Inflammatory macrophage treated with lipopolysaccharide for 1 hour (primary cell): ENCODE results near the gene IGF2BP3.
"Not testable (repeated sequence)": the region's sequence is repeated elsewhere in the genome, so short reads cannot be mapped to it uniquely, and the experiment has no call there.

Experiments used
- DNase-seq, 2 donors: peaks; one replicate each; pipeline ENCODE4 v3.0.0-alpha.2; 2020 to 2022

IGF2BP3 gene

GRCh38 chr7:23419160-23419559, 51.1 kb downstream of the IGF2BP3 start:
- DNase-seq: no peak

DNA sequence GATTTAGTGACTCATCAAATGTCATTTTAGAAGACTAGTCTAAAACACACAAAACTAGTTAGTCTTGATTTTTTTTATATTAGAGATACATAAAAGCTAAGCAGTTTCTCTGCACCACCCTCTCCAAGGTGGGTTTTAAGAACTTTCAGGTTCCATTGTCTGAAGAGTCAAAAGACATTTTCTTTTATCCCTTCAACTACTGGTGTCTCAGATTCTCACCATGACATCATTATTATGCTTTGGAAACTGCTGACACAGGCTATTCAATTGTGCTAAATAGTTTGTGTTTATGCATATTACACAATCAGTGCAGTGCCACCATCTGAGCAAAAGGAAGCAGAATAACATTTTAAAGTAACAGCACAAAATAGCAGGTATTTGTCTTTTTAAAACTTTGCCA, 52.2 kb downstream of the IGF2BP3 start:
- peak; percentile 25 to 31 for DNase-seq

DNA sequence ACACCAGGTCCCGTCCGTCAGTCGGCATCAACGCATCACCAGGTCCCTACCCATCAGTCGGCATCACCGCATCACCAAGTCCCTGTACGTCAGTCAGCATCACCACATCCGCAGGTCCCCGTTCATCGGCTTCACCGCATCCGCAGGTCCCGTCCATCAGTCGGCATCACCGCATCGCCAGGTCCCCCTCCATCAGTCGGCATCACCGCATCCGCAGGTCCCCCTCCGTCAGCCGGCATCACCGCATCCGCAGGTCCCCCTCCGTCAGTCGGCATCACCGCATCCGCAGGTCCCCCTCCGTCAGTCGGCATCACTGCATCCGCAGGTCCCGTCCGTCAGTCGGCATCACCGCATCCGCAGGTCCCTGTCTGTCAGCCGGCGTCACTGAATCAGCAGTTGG, 55.1 kb downstream of the IGF2BP3 start:
- no peak for DNase-seq

DNA sequence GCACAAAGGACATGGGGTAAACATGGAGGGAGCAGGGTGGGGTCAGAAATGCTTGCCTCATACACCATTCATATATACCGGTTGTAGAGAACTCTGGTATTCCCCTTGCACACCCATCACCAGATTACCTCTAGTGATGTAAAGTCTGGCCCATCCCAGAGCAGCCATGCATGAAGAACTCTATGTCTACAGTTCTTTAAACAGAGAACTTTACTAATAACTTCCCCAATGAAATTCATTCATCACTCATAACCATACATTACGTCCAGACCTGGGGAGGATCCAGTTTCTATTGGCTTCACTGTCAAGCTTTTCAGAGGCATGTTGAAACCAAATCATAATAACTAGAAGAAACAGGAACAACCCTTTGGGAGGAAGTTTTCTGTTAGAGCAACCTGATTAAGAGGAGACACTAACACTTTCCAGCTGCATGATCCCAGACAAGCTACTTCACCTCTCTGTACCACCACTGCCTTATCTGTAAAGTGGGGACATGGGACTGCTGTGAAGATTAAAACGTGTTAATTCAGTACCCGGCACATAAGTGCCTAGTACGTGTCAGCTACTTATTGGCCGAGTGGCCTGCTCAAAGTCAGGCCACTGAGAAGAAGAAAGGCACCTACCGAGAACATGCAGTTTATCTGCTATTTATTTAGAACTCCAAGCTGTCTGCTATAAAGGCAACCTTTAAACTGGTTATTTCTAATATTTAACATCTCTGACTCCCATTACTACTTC, 59.7 kb downstream of the IGF2BP3 start:
- peak; percentile 27 to 33 for DNase-seq

DNA sequence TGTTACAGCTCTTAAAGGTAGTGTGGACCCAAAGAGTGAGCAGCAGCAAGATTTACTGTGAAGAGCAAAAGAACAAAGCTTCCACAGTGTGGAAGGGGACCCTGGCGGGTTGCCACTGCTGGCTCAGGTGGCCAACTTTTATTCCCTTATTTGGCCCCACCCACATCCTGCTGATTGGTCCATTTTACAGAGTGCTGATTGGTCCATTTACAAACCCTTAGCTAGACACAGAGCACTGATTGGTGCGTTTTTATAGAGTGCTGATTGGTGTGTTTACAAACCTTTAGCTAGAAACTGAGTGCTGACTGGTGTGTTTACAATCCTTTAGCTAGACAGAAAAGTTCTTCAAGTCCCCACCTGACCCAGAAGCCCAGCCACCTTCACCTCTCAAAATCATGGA, 63.7 kb downstream of the IGF2BP3 start:
- not testable (repeated sequence) for DNase-seq

DNA sequence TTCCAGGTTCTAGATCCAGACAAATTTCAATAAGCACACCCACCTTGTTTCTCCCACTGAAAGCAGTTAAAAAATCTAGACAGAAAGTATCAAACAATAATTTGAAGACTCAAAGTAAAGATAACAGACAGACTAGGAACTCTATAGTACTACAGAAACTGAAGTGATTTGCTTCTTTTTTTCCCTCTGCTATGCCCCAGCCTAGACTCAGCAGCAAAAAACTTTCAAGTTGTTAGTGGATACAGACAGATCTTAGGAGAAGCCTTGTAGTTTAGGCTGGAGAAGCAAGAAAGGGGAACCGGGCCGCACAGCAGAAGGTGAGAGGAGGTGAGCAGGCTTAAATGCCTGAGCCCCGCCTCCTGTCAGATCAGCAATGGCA, 65.1 kb downstream of the IGF2BP3 start:
- DNase-seq: no peak

GRCh38 chr7:23404546-23405239, 65.6 kb downstream of the IGF2BP3 start:
- no peak for DNase-seq

DNA sequence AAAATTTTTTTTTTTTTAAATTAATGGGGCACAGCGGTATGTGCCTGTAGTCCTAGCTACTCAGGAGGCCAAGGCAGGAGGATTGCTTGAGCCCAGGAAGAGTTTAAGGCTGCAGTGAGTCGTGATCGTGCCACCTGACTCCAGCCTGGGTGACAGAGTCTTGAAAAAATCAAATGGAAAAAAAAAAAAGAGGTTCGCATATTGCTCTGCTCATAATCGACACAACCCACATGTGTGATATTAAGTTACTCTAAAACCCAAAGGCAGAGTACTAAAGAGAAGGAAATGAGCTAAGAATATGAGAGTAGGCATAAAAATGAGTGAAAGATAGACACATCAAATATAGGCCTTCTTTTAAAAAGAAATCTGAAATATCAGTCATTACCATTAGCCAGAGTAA, 66.3 kb downstream of the IGF2BP3 start:
- DNase-seq: no peak

DNA sequence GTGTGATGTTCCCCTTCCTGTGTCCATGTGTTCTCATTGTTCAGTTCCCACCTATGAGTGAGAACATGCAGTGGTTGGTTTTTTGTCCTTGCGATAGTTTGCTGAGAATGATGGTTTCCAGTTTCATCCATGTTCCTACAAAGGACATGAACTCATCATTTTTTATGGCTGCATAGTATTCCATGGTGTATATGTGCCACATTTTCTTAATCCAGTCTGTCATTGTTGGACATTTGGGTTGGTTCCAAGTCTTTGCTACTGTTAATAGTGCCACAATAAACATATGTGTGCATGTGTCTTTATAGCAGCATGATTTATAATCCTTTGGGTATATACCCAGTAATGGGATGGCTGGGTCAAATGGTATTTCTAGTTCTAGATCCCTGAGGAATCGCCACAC, 72.2 kb downstream of the IGF2BP3 start:
- DNase-seq: not testable (repeated sequence)

GRCh38 chr7:23397241-23397640, 73.0 kb downstream of the IGF2BP3 start:
- DNase-seq: no peak

GRCh38 chr7:23396222-23397015, 73.9 kb downstream of the IGF2BP3 start:
- DNase-seq: no peak

DNA sequence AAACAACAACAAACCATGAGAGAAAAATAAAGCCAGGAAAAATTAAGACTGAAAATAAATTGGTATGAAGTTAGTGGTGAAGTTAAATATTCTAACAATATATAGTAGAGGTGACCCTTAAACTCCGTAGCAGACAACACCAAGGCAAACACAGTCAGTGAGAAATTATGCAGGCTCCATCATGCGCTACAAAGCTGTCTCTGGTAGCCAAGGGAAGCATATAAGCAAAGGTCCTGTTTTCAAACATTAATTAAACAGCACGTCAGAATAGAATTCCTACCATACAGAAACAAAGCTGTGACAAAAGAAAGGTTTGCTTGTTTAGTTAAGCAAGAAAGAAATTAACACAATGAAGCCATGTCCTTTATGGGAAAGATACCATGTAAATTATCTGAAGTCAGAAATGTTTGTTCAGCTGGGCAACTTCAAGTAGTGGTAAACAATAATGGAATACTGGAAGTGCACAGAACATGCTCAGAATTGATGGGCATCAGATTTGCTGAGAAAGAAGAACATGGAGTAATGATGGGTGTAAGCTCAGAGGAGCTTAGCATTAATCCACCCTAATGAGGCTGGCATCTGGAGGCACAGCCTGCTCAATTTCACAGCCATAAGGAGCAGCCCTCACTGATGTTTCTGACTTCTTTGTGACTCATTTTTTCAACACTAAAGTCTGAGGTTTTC, 75.7 kb downstream of the IGF2BP3 start:
- no peak for DNase-seq

DNA sequence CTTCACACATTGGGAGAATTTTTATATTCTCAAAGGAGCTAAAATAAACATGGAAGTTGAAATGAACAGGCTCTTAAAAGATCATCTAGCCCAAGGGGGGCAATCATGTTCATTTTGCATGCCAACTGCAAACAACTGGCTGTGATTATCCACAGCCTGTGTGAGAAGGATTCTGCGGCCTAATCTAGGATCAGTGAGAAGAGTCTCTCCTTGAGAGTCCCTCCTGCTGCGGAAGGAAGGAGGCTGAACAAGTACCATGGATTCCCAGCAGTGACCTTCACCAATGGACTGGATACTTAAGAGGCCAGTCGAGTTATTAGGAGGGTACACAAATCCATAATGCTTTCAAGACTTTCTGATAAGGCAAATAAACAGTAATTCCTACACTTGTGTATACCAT, 76.7 kb downstream of the IGF2BP3 start:
- DNase-seq: no peak

- DNase-seq: no peak
Observed at GRCh38 chr7:23389701-23390100, 80.6 kb downstream of the IGF2BP3 start.

- DNase-seq: no peak
Observed at GRCh38 chr7:23387583-23387982, 82.7 kb downstream of the IGF2BP3 start.

DNA sequence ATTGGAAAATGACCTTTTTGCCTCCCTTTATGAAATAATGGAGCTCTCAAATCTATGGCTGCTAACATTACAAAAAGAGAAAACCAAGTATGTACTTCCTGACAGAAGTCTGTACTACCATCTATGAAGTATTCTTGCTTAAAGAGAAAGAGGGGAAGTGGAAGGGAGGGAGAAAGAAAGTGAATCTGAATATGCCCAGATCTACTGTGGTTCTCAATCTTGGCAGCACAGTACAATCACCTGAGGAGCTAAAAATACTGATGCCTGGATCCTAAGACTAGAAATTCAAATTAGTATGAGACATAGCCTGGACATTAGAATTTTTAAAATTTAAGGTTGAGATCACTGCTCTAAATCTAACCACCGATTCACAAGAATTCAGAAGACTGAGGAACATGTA, 85.2 kb downstream of the IGF2BP3 start:
- DNase-seq: peak in 1 of 2 donors; percentile 3

DNA sequence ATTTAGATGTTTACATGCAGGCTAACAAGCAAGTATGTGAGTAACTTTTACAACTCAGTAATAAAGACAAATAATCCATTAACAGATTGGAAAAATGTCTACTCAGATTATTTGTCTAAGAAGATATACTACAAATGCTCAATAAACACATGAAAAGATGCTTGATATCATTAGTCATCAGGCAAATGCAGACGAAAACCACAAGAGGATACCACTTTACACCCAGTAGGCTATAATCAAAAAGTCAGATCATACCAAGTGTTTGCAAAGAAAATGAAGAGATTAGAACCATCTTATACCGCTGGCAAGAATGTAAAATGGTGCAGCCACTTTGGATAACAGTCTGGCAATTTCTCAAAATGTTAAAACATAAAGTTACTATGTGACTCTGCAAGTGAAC, 87.1 kb downstream of the IGF2BP3 start:
- DNase-seq: no peak

GRCh38 chr7:23380961-23381360, 89.3 kb downstream of the IGF2BP3 start:
- DNase-seq: no peak

DNA sequence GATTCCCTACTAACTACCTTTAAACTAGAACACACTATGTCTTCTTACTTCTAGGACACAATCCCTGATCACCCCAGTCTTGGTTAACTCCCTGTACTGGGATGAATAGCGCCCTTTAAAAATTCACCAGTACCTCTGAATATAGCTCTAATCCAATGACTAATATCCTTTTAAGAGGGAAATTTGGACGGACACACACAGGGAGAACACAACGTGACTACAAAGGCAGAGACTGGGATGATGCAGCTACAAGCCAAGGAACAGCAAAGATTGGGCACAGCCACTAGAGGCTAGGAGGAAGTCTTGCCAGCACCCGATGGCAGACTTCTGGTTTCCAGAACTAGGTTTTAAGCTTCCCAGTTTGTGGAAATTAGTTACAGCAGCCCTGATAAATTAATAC, 89.7 kb downstream of the IGF2BP3 start:
- no peak for DNase-seq

DNA sequence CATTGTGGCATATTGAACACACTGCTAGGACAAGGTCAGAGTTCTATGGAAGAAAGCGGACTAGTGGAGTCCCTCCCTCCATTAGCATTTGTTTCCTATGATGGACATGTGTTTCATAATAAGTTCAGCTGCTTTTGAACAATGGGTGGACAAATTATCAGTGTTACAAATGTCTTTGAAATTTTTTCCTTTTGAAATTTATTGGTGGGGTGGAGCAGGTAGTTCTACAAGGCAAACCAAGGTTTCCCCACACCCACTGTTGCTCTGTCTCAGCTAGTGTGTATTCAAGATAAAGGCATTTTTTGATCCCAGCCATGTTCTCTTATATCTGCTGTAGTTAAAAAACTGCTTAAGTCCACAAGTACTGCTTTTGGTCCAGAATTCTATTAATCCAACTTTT, 91.3 kb downstream of the IGF2BP3 start:
- DNase-seq: no peak

GRCh38 chr7:23377134-23377533, 93.2 kb downstream of the IGF2BP3 start:
- DNase-seq: peak; percentile 42 to 71

- DNase-seq: peak in 1 of 2 donors; percentile 26
Observed at GRCh38 chr7:23373151-23374004, 96.9 kb downstream of the IGF2BP3 start.
